NCI-H524 treated with DMSO at 0.1 percent for 48 hours (cell line): ENCODE measurements around the gene SPDYE18.
"Not testable (repeated sequence)": the region's sequence is repeated elsewhere in the genome, so short reads cannot be mapped to it uniquely, and the experiment has no call there.

Source experiments
- DNase-seq: peaks from one replicate; lab custom pipeline; 2025; lab: John Stamatoyannopoulos, UW

The SPDYE18 gene

GRCh38 chr7:77062557-77062956 is at the start of gene SPDYE18:
Gene SPDYE18, minus strand, starts transcription at chr7:77062558. Its CDS starts 2,046 bp downstream, at chr7:77060512.
- DNase-seq = not testable (repeated sequence)

- not testable (repeated sequence) for DNase-seq
These were observed 46.0 kb upstream of the SPDYE18 start for GRCh38 chr7:77108362-77108761.

GRCh38 chr7:77107659-77108058 is 45.3 kb upstream of the SPDYE18 start:
- DNase-seq = not testable (repeated sequence)

GRCh38 chr7:77105904-77106303 is 43.5 kb upstream of the SPDYE18 start:
- DNase-seq = not testable (repeated sequence)

- DNase-seq = not testable (repeated sequence)
These were observed 40.3 kb upstream of the SPDYE18 start for GRCh38 chr7:77102671-77103070.

- DNase-seq = not testable (repeated sequence)
These were observed 38.8 kb upstream of the SPDYE18 start for GRCh38 chr7:77101187-77101586.

GRCh38 chr7:77100501-77100900 is 38.1 kb upstream of the SPDYE18 start:
- not testable (repeated sequence) for DNase-seq

- DNase-seq = not testable (repeated sequence)
These were observed 29.9 kb upstream of the SPDYE18 start for GRCh38 chr7:77092301-77092700.

- DNase-seq = not testable (repeated sequence)
These were observed 19.8 kb upstream of the SPDYE18 start for GRCh38 chr7:77082192-77082591.

- not testable (repeated sequence) for DNase-seq
These were observed 17.9 kb upstream of the SPDYE18 start for GRCh38 chr7:77080236-77080635.

- DNase-seq = not testable (repeated sequence)
These were observed 17.3 kb upstream of the SPDYE18 start for GRCh38 chr7:77079624-77080023.

- not testable (repeated sequence) for DNase-seq
These were observed 16.8 kb upstream of the SPDYE18 start for GRCh38 chr7:77079112-77079511.

GRCh38 chr7:77077060-77077459 is 14.7 kb upstream of the SPDYE18 start:
- not testable (repeated sequence) for DNase-seq

GRCh38 chr7:77074786-77075396 is 12.5 kb upstream of the SPDYE18 start:
- not testable (repeated sequence) for DNase-seq

- DNase-seq = not testable (repeated sequence)
These were observed 8.8 kb upstream of the SPDYE18 start for GRCh38 chr7:77071108-77071507.

GRCh38 chr7:77065869-77066268 is 3.5 kb upstream of the SPDYE18 start:
- DNase-seq = not testable (repeated sequence)

- DNase-seq = not testable (repeated sequence)
These were observed 1.4 kb upstream of the SPDYE18 start for GRCh38 chr7:77063732-77064131.

GRCh38 chr7:77032261-77032660 is 30.1 kb downstream of the SPDYE18 start, which contains the start of gene SPDYE17:
Gene SPDYE17, minus strand, starts transcription at chr7:77032361. Its CDS starts 1,791 bp downstream, at chr7:77030570.
- DNase-seq = not testable (repeated sequence)

- not testable (repeated sequence) for DNase-seq
These were observed 36.0 kb downstream of the SPDYE18 start for GRCh38 chr7:77026349-77026748.

GRCh38 chr7:77010074-77010680 is 52.2 kb downstream of the SPDYE18 start:
- not testable (repeated sequence) for DNase-seq

- DNase-seq = not testable (repeated sequence)
These were observed 54.4 kb downstream of the SPDYE18 start for GRCh38 chr7:77008000-77008399.

- not testable (repeated sequence) for DNase-seq
These were observed 55.9 kb downstream of the SPDYE18 start for GRCh38 chr7:77006127-77007110.
